ENCODE measurements around the gene RIPPLY3.
A peak's percentile ranks its signal among the peaks of the same experiment; 100 is the strongest.

The RIPPLY3 gene

GRCh38 chr21:37062593-37062935, 56.1 kb downstream of the RIPPLY3 start:
- TF ChIP-seq ZFP3 (CRISPR knock-in tag; IDR thresholded peaks at IDR 0.05) (no peak), CREB5 (CRISPR knock-in tag; IDR thresholded peaks at IDR 0.05; ENCODE audit: low read depth) (no peak), PPARA (CRISPR knock-in tag; IDR thresholded peaks at IDR 0.05; ENCODE audit: borderline replicate concordance) (no peak), ZC3H10 (CRISPR knock-in tag; IDR thresholded peaks at IDR 0.05) (no peak), ESRRG (CRISPR knock-in tag; IDR thresholded peaks at IDR 0.05) (no peak), POU6F1 (CRISPR knock-in tag; IDR thresholded peaks at IDR 0.05; ENCODE audit: borderline replicate concordance, low read depth) (no peak), RARB (CRISPR knock-in tag; IDR thresholded peaks at IDR 0.05) (no peak), ZNF8 (CRISPR knock-in tag; IDR thresholded peaks at IDR 0.05) (no peak), TSHZ2 (CRISPR knock-in tag; IDR thresholded peaks at IDR 0.05) (no peak), ZNF70 (CRISPR knock-in tag; IDR thresholded peaks at IDR 0.05) (no peak), PATZ1 (CRISPR knock-in tag; IDR thresholded peaks at IDR 0.05; ENCODE audit: borderline replicate concordance) (no peak), CSRNP3 (CRISPR knock-in tag; IDR thresholded peaks at IDR 0.05) (no peak), GLIS3 (CRISPR knock-in tag; IDR thresholded peaks at IDR 0.05) (no peak), TOX (CRISPR knock-in tag; IDR thresholded peaks at IDR 0.05; ENCODE audit: borderline replicate concordance) (no peak)
- ATAC-seq, result no peak

GRCh38 chr21:37063433-37063832, 56.9 kb downstream of the RIPPLY3 start:
- ATAC-seq, result no peak
- TF ChIP-seq ISL1 (CRISPR knock-in tag; IDR thresholded peaks at IDR 0.05), result no peak
- no peak for TF ChIP-seq PPARA (CRISPR knock-in tag; IDR thresholded peaks at IDR 0.05; ENCODE audit: borderline replicate concordance)
- peak; percentile 62 for TF ChIP-seq TCF4 (CRISPR knock-in tag; IDR thresholded peaks at IDR 0.05; ENCODE audit: borderline replicate concordance)
- no peak for TF ChIP-seq BACH2 (CRISPR knock-in tag; IDR thresholded peaks at IDR 0.05; ENCODE audit: borderline replicate concordance)

- ATAC-seq, result no peak
- TF ChIP-seq TCF4 (CRISPR knock-in tag; IDR thresholded peaks at IDR 0.05; ENCODE audit: borderline replicate concordance) (no peak), ISL1 (CRISPR knock-in tag; IDR thresholded peaks at IDR 0.05) (no peak), ZNF8 (CRISPR knock-in tag; IDR thresholded peaks at IDR 0.05) (no peak), BACH2 (CRISPR knock-in tag; IDR thresholded peaks at IDR 0.05; ENCODE audit: borderline replicate concordance) (no peak), ZFP3 (CRISPR knock-in tag; IDR thresholded peaks at IDR 0.05) (no peak), PATZ1 (CRISPR knock-in tag; IDR thresholded peaks at IDR 0.05; ENCODE audit: borderline replicate concordance) (no peak), ZFP30 (CRISPR knock-in tag; IDR thresholded peaks at IDR 0.05) (no peak), RARB (CRISPR knock-in tag; IDR thresholded peaks at IDR 0.05) (no peak), CSDC2 (CRISPR knock-in tag; IDR thresholded peaks at IDR 0.05) (no peak), GLIS3 (CRISPR knock-in tag; IDR thresholded peaks at IDR 0.05) (no peak), TOX (CRISPR knock-in tag; IDR thresholded peaks at IDR 0.05; ENCODE audit: borderline replicate concordance) (no peak), PPARA (CRISPR knock-in tag; IDR thresholded peaks at IDR 0.05; ENCODE audit: borderline replicate concordance) (no peak), TSHZ2 (CRISPR knock-in tag; IDR thresholded peaks at IDR 0.05) (no peak), ARNTL (CRISPR knock-in tag; IDR thresholded peaks at IDR 0.05; ENCODE audit: borderline replicate concordance, low read depth) (no peak), SNAI2 (CRISPR knock-in tag; IDR thresholded peaks at IDR 0.05) (no peak), ZNF70 (CRISPR knock-in tag; IDR thresholded peaks at IDR 0.05) (no peak), CSRNP3 (CRISPR knock-in tag; IDR thresholded peaks at IDR 0.05) (no peak)
These were observed 58.3 kb downstream of the RIPPLY3 start for GRCh38 chr21:37064841-37065240.

Data from SK-N-SH treated with all-trans-retinoic acid at 6 μM for 48 hours (cell line).